ENCODE measurements around the gene CCR1. TPM values are rescaled to one million over a fixed set of nuclear protein-coding genes. Genes with fewer than 3 reads are reported as not detected.

Gene CCR1
- total and polyA plus RNA-seq, 4 donors = 1.4 to 10.7 (median 5.2) TPM

GRCh38 chr3:46196261-46196957 lies 11.7 kb downstream of the CCR1 start:
- Histone ChIP-seq H3K36me3 (ENCODE audit: control insufficient read depth in 4 of 4, insufficient read depth in 3 of 4, low read depth in 1 of 4, low read length in 3 of 4) (no peaks in the 10 kb centered on the region), H3K27me3 (ENCODE audit: control insufficient read depth in 4 of 4, insufficient read depth in 4 of 4, low read length in 3 of 4) (peaks cover 0 to 3% (median 0%) of the 10 kb centered on the region in 4 donors), H3K4me3 (ENCODE audit: low read depth in 1 of 3, low read length in 3 of 3) (no peak overlapping the region), H3K4me1 (ENCODE audit: control insufficient read depth in 4 of 4, insufficient read depth in 4 of 4, low read length in 3 of 4) (no peaks in the 10 kb centered on the region), H3K9me3 (ENCODE audit: control insufficient read depth in 4 of 4, low read length in 3 of 4) (peaks cover 2 to 7% (median 3%) of the 10 kb centered on the region in 4 donors), H3K27ac (ENCODE audit: low read depth in 1 of 2, low read length in 2 of 2) (no peak overlapping the region), H3K9ac (ENCODE audit: low read depth in 1 of 2, low read length in 2 of 2) (no peak overlapping the region)
- no peak for TF ChIP-seq FOXA2 (IDR thresholded peaks at IDR 0.05)
- no peak for TF ChIP-seq HNF4A (conservative IDR thresholded peaks at IDR 0.05)
- no peak for TF ChIP-seq REST (IDR thresholded peaks at IDR 0.05)
- no peak for TF ChIP-seq ATF3 (IDR thresholded peaks at IDR 0.05)
- TF ChIP-seq MAX (IDR thresholded peaks at IDR 0.05) = no peak
- TF ChIP-seq SP1 (IDR thresholded peaks at IDR 0.05) = no peak
- no peak for TF ChIP-seq TAF1 (conservative IDR thresholded peaks at IDR 0.05)
- TF ChIP-seq CTCF (IDR thresholded peaks at IDR 0.05; ENCODE audit: low read depth, low read length, missing input control) = no peak
- no peak for TF ChIP-seq RXRA (IDR thresholded peaks at IDR 0.05)
- no peak for TF ChIP-seq ZBTB33 (IDR thresholded peaks at IDR 0.05)
- 83% methylated on average over 7 of the region's 7 CpGs for WGBS
- DNase-seq (ENCODE audit: low spot score) = no peak

GRCh38 chr3:46194868-46195553 lies 13.1 kb downstream of the CCR1 start:
- no peaks in the 10 kb centered on the region for H3K36me3 ChIP-seq (ENCODE audit: control insufficient read depth in 4 of 4, insufficient read depth in 3 of 4, low read depth in 1 of 4, low read length in 3 of 4)
- no peaks in the 10 kb centered on the region for H3K4me1 ChIP-seq (ENCODE audit: control insufficient read depth in 4 of 4, insufficient read depth in 4 of 4, low read length in 3 of 4)
- WGBS = 81% methylated on average over 4 of the region's 4 CpGs
- H3K27me3 ChIP-seq (ENCODE audit: control insufficient read depth in 4 of 4, insufficient read depth in 4 of 4, low read length in 3 of 4) = peaks cover 0 to 3% (median 0%) of the 10 kb centered on the region in 4 donors
- no peak for DNase-seq (ENCODE audit: low spot score)
- H3K9ac ChIP-seq (ENCODE audit: low read depth in 1 of 2, low read length in 2 of 2) = no peak overlapping the region
- H3K4me3 ChIP-seq (ENCODE audit: low read depth in 1 of 3, low read length in 3 of 3) = no peak overlapping the region
- H3K9me3 ChIP-seq (ENCODE audit: control insufficient read depth in 4 of 4, low read length in 3 of 4) = peaks cover 2 to 7% (median 3%) of the 10 kb centered on the region in 4 donors
- H3K27ac ChIP-seq (ENCODE audit: low read depth in 1 of 2, low read length in 2 of 2) = no peak overlapping the region
- no peak for TF ChIP-seq GABPA (IDR thresholded peaks at IDR 0.05 in 1 of 2, conservative IDR thresholded peaks at IDR 0.05 in 1 of 2)
- TF ChIP-seq MAX (IDR thresholded peaks at IDR 0.05) = no peak
- TF ChIP-seq REST (IDR thresholded peaks at IDR 0.05) = no peak
- no peak for TF ChIP-seq NR2F2 (IDR thresholded peaks at IDR 0.05)
- no peak for TF ChIP-seq SP1 (IDR thresholded peaks at IDR 0.05)
- no peak for TF ChIP-seq YY1 (IDR thresholded peaks at IDR 0.05)
- TF ChIP-seq HNF4A (conservative IDR thresholded peaks at IDR 0.05) = no peak
- no peak for TF ChIP-seq JUND (IDR thresholded peaks at IDR 0.05)
- TF ChIP-seq EGR1 (IDR thresholded peaks at IDR 0.05; ENCODE audit: low read depth in 2 of 2) = no peak
- TF ChIP-seq CTCF (IDR thresholded peaks at IDR 0.05; ENCODE audit: low read depth, low read length, missing input control) = no peak
